GM18499 (cell line): ENCODE measurements around the gene MUC3A.

Experiments used
- ATAC-seq: cut with Tn5 transposase; IDR thresholded peaks from one replicate; pipeline ENCODE4 v1.9.1; 2021; ENCODE audit warnings: moderate number of reproducible peaks; ENCODE audit not compliant: insufficient read depth, unreplicated experiment

Gene MUC3A

DNA sequence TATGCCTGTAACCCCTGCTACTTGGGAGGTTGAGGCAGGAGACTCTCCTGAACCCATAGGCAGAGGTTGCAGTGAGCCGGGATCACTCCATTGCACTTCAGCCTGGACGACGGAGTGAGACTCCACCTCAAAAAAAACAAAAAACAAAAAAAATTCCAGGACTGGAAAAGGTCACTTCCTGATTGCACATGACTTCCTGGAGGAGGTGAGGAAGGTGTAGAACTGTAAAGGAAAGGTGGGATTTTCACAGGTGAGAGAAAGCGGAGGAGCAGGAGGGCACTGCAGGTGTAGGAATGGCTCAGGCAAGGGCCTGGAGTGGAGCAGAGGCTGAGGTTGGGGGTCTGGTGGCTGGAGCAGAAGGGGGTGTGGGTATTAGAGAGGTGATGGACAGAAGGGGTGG lies 3.2 kb upstream of the MUC3A start:
- ATAC-seq = no peak

DNA sequence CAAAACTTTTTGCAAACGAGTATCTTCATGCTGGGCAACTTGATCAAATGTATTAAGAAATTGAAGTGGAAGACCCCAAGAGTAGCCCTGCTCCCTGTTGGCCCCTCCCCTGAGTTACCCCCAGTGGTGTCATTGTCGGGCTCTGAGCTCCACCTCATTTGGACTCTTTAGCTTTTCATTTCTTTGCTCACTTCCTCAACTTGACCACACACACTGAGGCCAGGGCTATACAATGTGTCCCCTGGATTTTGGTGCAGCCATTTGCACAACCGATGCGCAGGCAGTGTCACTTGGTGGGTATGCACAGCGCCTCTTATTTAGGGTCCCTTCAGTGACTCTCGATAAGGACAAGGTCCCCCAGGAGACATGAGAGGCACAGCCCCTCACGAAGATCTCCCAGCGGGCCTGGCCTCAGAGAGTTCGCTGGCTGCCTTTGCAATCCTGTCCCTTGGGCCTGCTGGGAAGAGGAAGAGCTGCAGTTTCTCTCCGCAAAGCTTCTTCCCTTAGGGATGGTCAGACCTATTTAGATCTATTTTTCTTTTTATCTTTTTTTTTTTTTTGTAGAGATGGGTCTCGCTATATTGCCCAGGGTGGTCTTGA lies 2.5 kb upstream of the MUC3A start:
- ATAC-seq = no peak

DNA sequence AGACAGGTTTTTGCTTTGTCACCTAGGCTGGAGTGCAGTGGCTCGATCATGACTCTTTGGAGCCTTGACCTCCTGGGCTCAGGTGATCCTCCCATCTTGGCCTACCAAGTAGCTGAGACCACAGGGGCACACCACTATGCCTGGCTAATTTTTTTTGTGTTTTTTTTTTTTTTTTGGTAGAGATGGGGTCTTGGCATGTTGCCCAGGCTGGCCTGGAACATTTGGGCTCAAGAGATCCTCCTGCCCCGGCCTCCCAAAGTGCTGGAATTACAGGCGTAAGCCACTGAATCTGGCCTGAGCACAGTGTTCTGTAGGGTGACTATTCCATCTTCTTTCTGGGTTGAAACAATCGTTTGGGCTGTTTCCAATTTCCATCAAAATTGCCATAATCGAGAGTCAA lies 1.5 kb upstream of the MUC3A start:
- no peak for ATAC-seq

- ATAC-seq = no peak
Measured at GRCh38 chr7:100949933-100950443, 654 bp downstream of the MUC3A start.

GRCh38 chr7:100951172-100951571 lies 1.8 kb downstream of the MUC3A start:
- ATAC-seq = no peak

- ATAC-seq = no peak
Measured at GRCh38 chr7:100951888-100952560, 2.7 kb downstream of the MUC3A start.

DNA sequence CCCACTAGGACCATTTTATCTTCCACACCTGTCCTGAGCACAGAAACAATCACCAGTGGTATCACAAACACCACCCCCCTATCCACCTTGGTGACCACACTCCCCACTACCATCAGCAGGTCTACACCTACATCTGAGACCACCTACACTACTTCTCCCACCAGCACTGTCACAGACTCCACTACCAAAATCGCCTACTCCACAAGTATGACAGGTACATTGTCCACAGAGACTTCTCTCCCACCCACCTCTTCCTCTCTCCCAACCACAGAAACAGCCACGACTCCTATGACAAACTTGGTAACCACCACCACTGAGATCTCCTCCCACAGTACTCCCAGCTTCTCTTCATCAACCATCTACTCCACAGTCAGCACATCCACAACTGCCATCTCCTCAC lies 3.3 kb downstream of the MUC3A start:
- no peak for ATAC-seq

- no peak for ATAC-seq
Measured at GRCh38 chr7:100957832-100958421, 8.6 kb downstream of the MUC3A start.

GRCh38 chr7:100959894-100960293 lies 10.6 kb downstream of the MUC3A start:
- ATAC-seq = no peak

GRCh38 chr7:100962537-100962936 lies 13.2 kb downstream of the MUC3A start:
- ATAC-seq = no peak

- ATAC-seq = no peak
Measured at GRCh38 chr7:100963386-100963785, 14.1 kb downstream of the MUC3A start.

DNA sequence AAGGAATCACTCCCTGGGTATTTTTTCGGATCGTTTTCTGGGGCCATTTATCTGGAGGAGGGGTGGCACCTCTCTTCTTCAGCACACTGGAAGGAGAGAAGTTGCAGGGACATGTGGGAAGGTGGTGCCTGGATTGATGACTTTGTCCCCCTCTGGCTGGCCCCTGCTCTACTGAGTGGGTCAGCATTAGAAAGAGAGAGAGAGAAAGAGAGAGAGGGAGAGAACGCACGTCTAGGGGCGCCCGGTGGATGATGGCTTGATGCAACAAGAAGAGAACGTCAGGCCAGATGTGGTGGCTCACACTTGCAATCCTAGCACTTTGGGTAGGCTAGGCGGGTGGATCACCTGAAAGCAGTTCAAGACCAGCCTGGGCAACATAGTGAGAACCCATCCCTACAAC lies 14.5 kb downstream of the MUC3A start:
- ATAC-seq = no peak

DNA sequence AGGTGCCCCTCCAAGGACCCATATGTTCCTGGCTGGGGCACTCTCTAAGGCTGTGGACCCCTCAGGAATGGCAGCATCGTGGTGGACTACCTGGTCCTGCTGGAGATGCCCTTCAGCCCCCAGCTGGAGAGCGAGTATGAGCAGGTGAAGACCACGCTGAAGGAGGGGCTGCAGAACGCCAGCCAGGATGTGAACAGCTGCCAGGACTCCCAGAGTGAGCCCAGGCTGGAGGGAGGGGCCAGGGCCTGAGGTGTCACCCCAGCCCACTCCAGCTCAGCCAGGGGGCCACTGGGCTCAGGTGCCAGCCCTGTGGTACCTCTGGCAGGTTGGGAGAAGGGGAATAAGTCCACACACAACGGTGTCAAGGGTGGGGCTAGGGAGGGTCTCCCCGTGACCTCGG lies 15.3 kb downstream of the MUC3A start:
- ATAC-seq = no peak

- ATAC-seq = no peak
Measured at GRCh38 chr7:100965045-100965722, 15.8 kb downstream of the MUC3A start.

- no peak for ATAC-seq
Measured at GRCh38 chr7:100965723-100966541, 16.6 kb downstream of the MUC3A start.

- ATAC-seq = no peak
Measured at GRCh38 chr7:100966542-100967291, 17.4 kb downstream of the MUC3A start.

- ATAC-seq = no peak
Measured at GRCh38 chr7:100967292-100967863, 18.0 kb downstream of the MUC3A start.

- no peak for ATAC-seq
Measured at GRCh38 chr7:100968031-100968430, 18.7 kb downstream of the MUC3A start.

- ATAC-seq = no peak
Measured at GRCh38 chr7:100968650-100969049, 19.3 kb downstream of the MUC3A start.
